HEK293 (cell line): Measurements from ENCODE around the gene NKAPD1.

ENCODE experiments used
- CTCF ChIA-PET: fragments of 350-600 bp; formaldehyde crosslinking; extraction: SDS; loops from one replicate; lab custom pipeline; 2021; ENCODE audit warnings: antibody characterized with exemption; lab: Yijun Ruan, JAX
- POLR2A ChIA-PET: fragments of 300-600 bp; formaldehyde crosslinking; extraction: SDS; loops from one replicate; lab custom pipeline; 2020; ENCODE audit warnings: antibody characterized with exemption, inconsistent platforms; lab: Yijun Ruan, JAX
- H3K27ac ChIP-seq: fragments of 200-500 bp; sonication (Bioruptor generic); 2 replicates; pipeline ENCODE4 v1.5.1; 2014; ENCODE audit warnings: low read depth, low read length, control low read depth, inconsistent platforms; ENCODE audit errors: extremely low read depth
- H3K36me3 ChIP-seq, 2 experiments: fragments of 200-500 bp in 1 of 2; sonication (Bioruptor generic) in 1 of 2; 1 replicate in 1 of 2; 2 replicates in 1 of 2; pipeline ENCODE4 v1.5.1; 2014 to 2017; ENCODE audit warnings: inconsistent platforms in 2 of 2, low read length in 2 of 2; ENCODE audit not compliant: control insufficient read depth in 2 of 2, insufficient read depth in 1 of 2
- H3K4me1 ChIP-seq: fragments of 200-500 bp; sonication (Bioruptor generic); 2 replicates; pipeline ENCODE4 v1.5.1; 2014; ENCODE audit warnings: mild to moderate bottlenecking, low read length, inconsistent platforms; ENCODE audit not compliant: control insufficient read depth, insufficient read depth
- H3K4me3 ChIP-seq: 2 replicates; pipeline ENCODE4 v1.5.1; 2011; ENCODE audit warnings: low read depth, mild to moderate bottlenecking, control low read depth, low read length, moderate library complexity
- H3K9me3 ChIP-seq: fragments of 200-500 bp; sonication (Bioruptor generic); 2 replicates; pipeline ENCODE4 v1.5.1; 2014; ENCODE audit warnings: low read depth, low read length, inconsistent platforms; ENCODE audit not compliant: control insufficient read depth, insufficient read depth
- FEZF1 ChIP-seq: fragments of 450-650 bp; formaldehyde crosslinking; IDR thresholded peaks from 2 replicates; pipeline ENCODE4 v1.5.1; 2016; ENCODE audit warnings: missing biosample characterization, missing genetic modification characterization
- HOXC10 ChIP-seq: sonication (generic); formaldehyde crosslinking; IDR thresholded peaks from 2 replicates; pipeline ENCODE4 v1.8.1; 2023; ENCODE audit warnings: mild to moderate bottlenecking, missing genetic modification reagents
- MYNN ChIP-seq: fragments of 450-650 bp; formaldehyde crosslinking; IDR thresholded peaks from 2 replicates; pipeline ENCODE4 v1.5.1; 2016; ENCODE audit warnings: missing biosample characterization, missing genetic modification characterization, borderline replicate concordance
- WT1 ChIP-seq: fragments of 450-650 bp; formaldehyde crosslinking; IDR thresholded peaks from 2 replicates; pipeline ENCODE4 v1.5.1; 2016; ENCODE audit warnings: missing biosample characterization, missing genetic modification characterization
- ZEB2 ChIP-seq: fragments of 450-650 bp; formaldehyde crosslinking; IDR thresholded peaks from 2 replicates; pipeline ENCODE4 v1.5.1; 2016; ENCODE audit warnings: missing biosample characterization, missing genetic modification characterization
- ZNF121 ChIP-seq: fragments of 450-650 bp; formaldehyde crosslinking; IDR thresholded peaks from 2 replicates; pipeline ENCODE4 v1.5.1; 2016; ENCODE audit warnings: missing biosample characterization, missing genetic modification characterization
- ZNF223 ChIP-seq: fragments of 450-650 bp; formaldehyde crosslinking; IDR thresholded peaks from 2 replicates; pipeline ENCODE4 v1.5.1; 2016; ENCODE audit warnings: missing biosample characterization, missing genetic modification characterization
- ZNF23 ChIP-seq: fragments of 450-650 bp; formaldehyde crosslinking; IDR thresholded peaks from 2 replicates; pipeline ENCODE4 v1.5.1; 2016; ENCODE audit warnings: missing biosample characterization, missing genetic modification characterization, borderline replicate concordance
- ZNF239 ChIP-seq: fragments of 450-650 bp; formaldehyde crosslinking; IDR thresholded peaks from 2 replicates; pipeline ENCODE4 v1.5.1; 2016; ENCODE audit warnings: missing biosample characterization, missing genetic modification characterization
- ZNF266 ChIP-seq: fragments of 450-650 bp; formaldehyde crosslinking; IDR thresholded peaks from 2 replicates; pipeline ENCODE4 v1.5.1; 2016; ENCODE audit warnings: missing biosample characterization, missing genetic modification characterization, low read depth
- ZNF324 ChIP-seq: fragments of 450-650 bp; formaldehyde crosslinking; IDR thresholded peaks from 2 replicates; pipeline ENCODE4 v1.5.1; 2016; ENCODE audit warnings: missing biosample characterization, missing genetic modification characterization
- ZNF561 ChIP-seq: fragments of 450-650 bp; IDR thresholded peaks from 2 replicates; pipeline ENCODE4 v1.5.1; 2018; ENCODE audit warnings: missing biosample characterization, missing genetic modification characterization, borderline replicate concordance
- ZNF654 ChIP-seq: fragments of 450-650 bp; formaldehyde crosslinking; IDR thresholded peaks from 2 replicates; pipeline ENCODE4 v1.5.1; 2016; ENCODE audit warnings: low read depth, missing biosample characterization, missing genetic modification characterization
- ZNF768 ChIP-seq: fragments of 450-650 bp; formaldehyde crosslinking; IDR thresholded peaks from 2 replicates; pipeline ENCODE4 v1.5.1; 2018; ENCODE audit warnings: missing biosample characterization, mild to moderate bottlenecking, missing genetic modification characterization
- ZNF843 ChIP-seq: fragments of 450-650 bp; formaldehyde crosslinking; IDR thresholded peaks from 2 replicates; pipeline ENCODE4 v1.5.1; 2016; ENCODE audit warnings: missing biosample characterization, missing genetic modification characterization
- TF ChIP-seq, protein P1 (sequence below): fragments of 450-650 bp; formaldehyde crosslinking; IDR thresholded peaks from 2 replicates; pipeline ENCODE4 v1.5.1; 2016; ENCODE audit warnings: missing biosample characterization, missing genetic modification characterization
- TF ChIP-seq, protein P2 (sequence below): fragments of 450-650 bp; formaldehyde crosslinking; IDR thresholded peaks from 2 replicates; pipeline ENCODE4 v1.5.1; 2017; ENCODE audit warnings: missing biosample characterization, missing genetic modification characterization
- TF ChIP-seq, protein P3 (sequence below): IDR thresholded peaks from 2 replicates; pipeline ENCODE4 v1.6.1; 2011; ENCODE audit warnings: mild to moderate bottlenecking, low read depth, low read length, borderline replicate concordance

NKAPD1 gene

DNA sequence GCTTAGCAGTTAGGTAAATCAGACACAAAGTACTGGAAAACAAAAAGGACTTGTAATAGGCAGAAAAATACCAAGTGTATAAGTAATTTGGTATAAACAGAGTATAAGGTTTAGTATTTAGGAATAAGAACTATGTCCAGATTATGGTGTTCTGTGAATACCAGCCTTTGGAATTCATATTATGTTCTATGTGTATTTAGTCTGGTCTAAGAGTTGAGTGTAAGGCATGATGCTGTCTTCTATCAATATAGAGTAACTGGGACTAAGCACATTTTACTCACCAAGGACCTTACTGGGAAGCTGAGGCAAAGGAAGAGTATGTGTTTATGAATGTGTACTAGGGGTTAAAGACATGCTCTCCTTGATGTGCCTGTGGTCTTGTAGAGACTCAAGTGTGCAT is 22.1 kb downstream of the NKAPD1 start (continued):
- TF ChIP-seq ZNF324 (no peak), MYNN (tag by site-specific recombination) (no peak)
- TF ChIP-seq, all 188 proteins: peak for 0

- POLR2A ChIA-PET: no interaction called here
- Histone ChIP-seq H3K27ac (no peak overlapping the region), H3K36me3 (peaks cover 0 to 41% of the 10 kb centered on the region in 2 experiments; a peak in 2 of 3 replicates), H3K9me3 (no peaks in the 10 kb centered on the region), H3K4me1 (no peaks in the 10 kb centered on the region), H3K4me3 (no peak overlapping the region)
- TF ChIP-seq WT1 (tag by site-specific recombination): no peak
- TF ChIP-seq ZNF239: no peak
- 0 out of 2 replicates have a peak, but pooled peaks have one; percentile 24 for TF ChIP-seq ZNF121 (tag by site-specific recombination)
- TF ChIP-seq, protein P1, sequence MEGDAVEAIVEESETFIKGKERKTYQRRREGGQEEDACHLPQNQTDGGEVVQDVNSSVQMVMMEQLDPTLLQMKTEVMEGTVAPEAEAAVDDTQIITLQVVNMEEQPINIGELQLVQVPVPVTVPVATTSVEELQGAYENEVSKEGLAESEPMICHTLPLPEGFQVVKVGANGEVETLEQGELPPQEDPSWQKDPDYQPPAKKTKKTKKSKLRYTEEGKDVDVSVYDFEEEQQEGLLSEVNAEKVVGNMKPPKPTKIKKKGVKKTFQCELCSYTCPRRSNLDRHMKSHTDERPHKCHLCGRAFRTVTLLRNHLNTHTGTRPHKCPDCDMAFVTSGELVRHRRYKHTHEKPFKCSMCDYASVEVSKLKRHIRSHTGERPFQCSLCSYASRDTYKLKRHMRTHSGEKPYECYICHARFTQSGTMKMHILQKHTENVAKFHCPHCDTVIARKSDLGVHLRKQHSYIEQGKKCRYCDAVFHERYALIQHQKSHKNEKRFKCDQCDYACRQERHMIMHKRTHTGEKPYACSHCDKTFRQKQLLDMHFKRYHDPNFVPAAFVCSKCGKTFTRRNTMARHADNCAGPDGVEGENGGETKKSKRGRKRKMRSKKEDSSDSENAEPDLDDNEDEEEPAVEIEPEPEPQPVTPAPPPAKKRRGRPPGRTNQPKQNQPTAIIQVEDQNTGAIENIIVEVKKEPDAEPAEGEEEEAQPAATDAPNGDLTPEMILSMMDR (tag by site-specific recombination): no peak
- no peak for TF ChIP-seq HOXC10 (CRISPR knock-in tag)
- TF ChIP-seq, protein P2, sequence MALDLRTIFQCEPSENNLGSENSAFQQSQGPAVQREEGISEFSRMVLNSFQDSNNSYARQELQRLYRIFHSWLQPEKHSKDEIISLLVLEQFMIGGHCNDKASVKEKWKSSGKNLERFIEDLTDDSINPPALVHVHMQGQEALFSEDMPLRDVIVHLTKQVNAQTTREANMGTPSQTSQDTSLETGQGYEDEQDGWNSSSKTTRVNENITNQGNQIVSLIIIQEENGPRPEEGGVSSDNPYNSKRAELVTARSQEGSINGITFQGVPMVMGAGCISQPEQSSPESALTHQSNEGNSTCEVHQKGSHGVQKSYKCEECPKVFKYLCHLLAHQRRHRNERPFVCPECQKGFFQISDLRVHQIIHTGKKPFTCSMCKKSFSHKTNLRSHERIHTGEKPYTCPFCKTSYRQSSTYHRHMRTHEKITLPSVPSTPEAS (tag by site-specific recombination): no peak
- no peak for TF ChIP-seq ZNF223 (tag by site-specific recombination)
- CTCF ChIA-PET: interaction anchor here (0.5 to 7.4 kb wide), 5 partner anchors 8 to 182 kb away, joined by 3 to 36 read pairs (median 4); no protein-coding TSS in a partner anchor
These were observed 23.8 kb downstream of the NKAPD1 start for GRCh38 chr11:112097734-112098528.

GRCh38 chr11:112100462-112100861 is 26.4 kb downstream of the NKAPD1 start:
- no peak for TF ChIP-seq ZNF561 (tag by site-specific recombination)
- no peak for TF ChIP-seq ZNF768 (tag by site-specific recombination)
- TF ChIP-seq ZNF223 (tag by site-specific recombination): no peak
- TF ChIP-seq ZNF23 (tag by site-specific recombination): no peak
- no peak for TF ChIP-seq ZNF266 (tag by site-specific recombination)
- TF ChIP-seq, protein P3, sequence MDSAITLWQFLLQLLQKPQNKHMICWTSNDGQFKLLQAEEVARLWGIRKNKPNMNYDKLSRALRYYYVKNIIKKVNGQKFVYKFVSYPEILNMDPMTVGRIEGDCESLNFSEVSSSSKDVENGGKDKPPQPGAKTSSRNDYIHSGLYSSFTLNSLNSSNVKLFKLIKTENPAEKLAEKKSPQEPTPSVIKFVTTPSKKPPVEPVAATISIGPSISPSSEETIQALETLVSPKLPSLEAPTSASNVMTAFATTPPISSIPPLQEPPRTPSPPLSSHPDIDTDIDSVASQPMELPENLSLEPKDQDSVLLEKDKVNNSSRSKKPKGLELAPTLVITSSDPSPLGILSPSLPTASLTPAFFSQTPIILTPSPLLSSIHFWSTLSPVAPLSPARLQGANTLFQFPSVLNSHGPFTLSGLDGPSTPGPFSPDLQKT: no peak
- TF ChIP-seq ZEB2 (tag by site-specific recombination): no peak
- TF ChIP-seq ZNF843 (tag by site-specific recombination): no peak
- TF ChIP-seq FEZF1 (tag by site-specific recombination): no peak
- TF ChIP-seq ZNF654 (tag by site-specific recombination): no peak
- CTCF ChIA-PET: interaction anchor here (1.3 to 7.4 kb wide), 2 partner anchors 12 to 75 kb away, joined by 6 to 36 read pairs; partner anchors contain the start of gene BCO2
- Histone ChIP-seq H3K4me1 (no peaks in the 10 kb centered on the region), H3K9me3 (no peaks in the 10 kb centered on the region), H3K36me3 (peaks cover 0 to 20% of the 10 kb centered on the region in 2 experiments; a peak in 2 of 3 replicates), H3K4me3 (no peak overlapping the region), H3K27ac (no peak overlapping the region)
- POLR2A ChIA-PET: no interaction called here
